ENCODE data around the gene SEMA5A.

DNA sequence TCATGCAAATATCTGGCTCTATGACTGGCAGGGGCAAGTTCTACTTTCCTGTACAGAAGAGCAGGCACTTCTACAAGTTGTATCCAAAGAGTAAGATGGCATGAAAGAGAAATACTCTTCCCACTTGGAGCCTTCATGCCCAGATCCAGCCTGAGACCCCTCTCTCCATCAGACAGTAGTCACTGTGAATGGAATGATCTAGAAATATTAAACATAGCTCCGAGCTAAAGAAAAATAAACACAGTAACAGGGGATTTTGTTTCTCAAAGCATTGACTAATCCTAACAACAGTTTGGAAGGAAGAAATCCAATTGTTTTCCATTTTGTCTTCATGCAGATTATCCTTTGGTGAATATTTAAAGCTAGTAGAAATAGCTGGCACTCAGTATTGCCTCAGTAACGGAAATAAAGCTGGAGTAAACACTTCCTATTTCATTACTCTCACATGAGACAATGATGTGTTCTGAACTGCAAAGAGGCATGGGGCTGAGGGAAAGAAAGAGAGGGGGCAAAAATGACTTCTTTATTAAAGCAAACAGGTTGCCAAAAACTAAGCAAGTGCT, 100.0 kb downstream of the SEMA5A start:
- TF ChIP-seq, protein P1, sequence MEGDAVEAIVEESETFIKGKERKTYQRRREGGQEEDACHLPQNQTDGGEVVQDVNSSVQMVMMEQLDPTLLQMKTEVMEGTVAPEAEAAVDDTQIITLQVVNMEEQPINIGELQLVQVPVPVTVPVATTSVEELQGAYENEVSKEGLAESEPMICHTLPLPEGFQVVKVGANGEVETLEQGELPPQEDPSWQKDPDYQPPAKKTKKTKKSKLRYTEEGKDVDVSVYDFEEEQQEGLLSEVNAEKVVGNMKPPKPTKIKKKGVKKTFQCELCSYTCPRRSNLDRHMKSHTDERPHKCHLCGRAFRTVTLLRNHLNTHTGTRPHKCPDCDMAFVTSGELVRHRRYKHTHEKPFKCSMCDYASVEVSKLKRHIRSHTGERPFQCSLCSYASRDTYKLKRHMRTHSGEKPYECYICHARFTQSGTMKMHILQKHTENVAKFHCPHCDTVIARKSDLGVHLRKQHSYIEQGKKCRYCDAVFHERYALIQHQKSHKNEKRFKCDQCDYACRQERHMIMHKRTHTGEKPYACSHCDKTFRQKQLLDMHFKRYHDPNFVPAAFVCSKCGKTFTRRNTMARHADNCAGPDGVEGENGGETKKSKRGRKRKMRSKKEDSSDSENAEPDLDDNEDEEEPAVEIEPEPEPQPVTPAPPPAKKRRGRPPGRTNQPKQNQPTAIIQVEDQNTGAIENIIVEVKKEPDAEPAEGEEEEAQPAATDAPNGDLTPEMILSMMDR (IDR thresholded peaks at IDR 0.05): no peak
- TF ChIP-seq POLR2AphosphoS5 (IDR thresholded peaks at IDR 0.05): no peak

Measured in breast epithelium (tissue), 3 donors.